Ishikawa (cell line): ENCODE data around the gene FBXO24.

Source experiments
- CEBPB ChIP-seq: IDR thresholded peaks from 2 replicates; pipeline ENCODE4 v1.6.1; 2012
- CREB1 ChIP-seq: IDR thresholded peaks from 2 replicates; pipeline ENCODE4 v1.6.1; 2012; ENCODE audit warnings: low read depth
- EGR1 ChIP-seq: IDR thresholded peaks from 2 replicates; pipeline ENCODE4 v1.6.1; 2012
- EP300 ChIP-seq: IDR thresholded peaks from 2 replicates; pipeline ENCODE4 v1.6.1; 2012; ENCODE audit warnings: borderline replicate concordance
- FOXM1 ChIP-seq: IDR thresholded peaks from 2 replicates; pipeline ENCODE4 v1.6.1; 2012; ENCODE audit warnings: low read depth, borderline replicate concordance
- MAX ChIP-seq: IDR thresholded peaks from 2 replicates; pipeline ENCODE4 v1.6.1; 2012
- NFIC ChIP-seq: IDR thresholded peaks from 2 replicates; pipeline ENCODE4 v1.6.1; 2012
- RAD21 ChIP-seq: IDR thresholded peaks from 2 replicates; pipeline ENCODE4 v1.6.1; 2012; ENCODE audit warnings: low read depth
- REST ChIP-seq: IDR thresholded peaks from 2 replicates; pipeline ENCODE4 v1.6.1; 2012; ENCODE audit warnings: low read depth, mild to moderate bottlenecking
- TAF1 ChIP-seq: IDR thresholded peaks from 2 replicates; pipeline ENCODE4 v1.6.1; 2012; ENCODE audit warnings: low read depth, mild to moderate bottlenecking
- TCF12 ChIP-seq: IDR thresholded peaks from 2 replicates; pipeline ENCODE4 v1.6.1; 2012; ENCODE audit warnings: low read depth
- TEAD4 ChIP-seq: IDR thresholded peaks from 2 replicates; pipeline ENCODE4 v1.6.1; 2012
- USF1 ChIP-seq: IDR thresholded peaks from 2 replicates; pipeline ENCODE4 v1.6.1; 2012
- YY1 ChIP-seq: IDR thresholded peaks from 2 replicates; pipeline ENCODE4 v1.6.1; 2012; ENCODE audit warnings: low read depth
- ZBTB7A ChIP-seq: IDR thresholded peaks from 2 replicates; pipeline ENCODE4 v1.6.1; 2012; ENCODE audit warnings: low read depth

Gene FBXO24

GRCh38 chr7:100578246-100579183 lies 7.6 kb upstream of the FBXO24 start:
- TF ChIP-seq TCF12, result no peak
- TF ChIP-seq CREB1, result no peak
- TF ChIP-seq ZBTB7A, result no peak
- TF ChIP-seq FOXM1, result no peak
- TF ChIP-seq YY1, result no peak
- TF ChIP-seq MAX, result no peak
- no peak for TF ChIP-seq CEBPB
- no peak for TF ChIP-seq EGR1
- no peak for TF ChIP-seq NFIC
- TF ChIP-seq TAF1, result no peak
- TF ChIP-seq EP300, result no peak
- no peak for TF ChIP-seq TEAD4
- TF ChIP-seq USF1, result no peak
- TF ChIP-seq REST, result no peak
- no peak for TF ChIP-seq RAD21

GRCh38 chr7:100580466-100581283 lies 5.5 kb upstream of the FBXO24 start:
- no peak for TF ChIP-seq EP300
- no peak for TF ChIP-seq NFIC
- no peak for TF ChIP-seq EGR1

GRCh38 chr7:100582041-100582579 lies 4.0 kb upstream of the FBXO24 start:
- TF ChIP-seq TAF1 (no peak), ZBTB7A (no peak), YY1 (no peak), CREB1 (no peak), RAD21 (no peak), USF1 (no peak), EP300 (no peak), FOXM1 (no peak)

- TF ChIP-seq FOXM1 (no peak), EGR1 (no peak), EP300 (no peak), CEBPB (no peak), NFIC (no peak)
Observed at GRCh38 chr7:100582650-100583049, 3.5 kb upstream of the FBXO24 start.

- no peak for TF ChIP-seq FOXM1
- TF ChIP-seq CEBPB, result no peak
- no peak for TF ChIP-seq TAF1
- TF ChIP-seq CREB1, result no peak
- TF ChIP-seq ZBTB7A, result no peak
- no peak for TF ChIP-seq TEAD4
- TF ChIP-seq EP300, result no peak
- no peak for TF ChIP-seq REST
- no peak for TF ChIP-seq EGR1
- TF ChIP-seq NFIC, result no peak
Observed at GRCh38 chr7:100583132-100584053, 2.7 kb upstream of the FBXO24 start.
